ENCODE data around the gene PCDHA7. TPM values are rescaled to one million over a fixed set of nuclear protein-coding genes. Genes with fewer than 3 reads are reported as not detected.
A peak's percentile ranks its signal among the peaks of the same experiment; 100 is the strongest.
"Not testable (repeated sequence)": the region's sequence is repeated elsewhere in the genome, so short reads cannot be mapped to it uniquely, and the experiment has no call there.

PCDHA7 gene
- total and polyA plus RNA-seq, 4 donors, result 0.10 to 0.52 (median 0.21) TPM

DNA sequence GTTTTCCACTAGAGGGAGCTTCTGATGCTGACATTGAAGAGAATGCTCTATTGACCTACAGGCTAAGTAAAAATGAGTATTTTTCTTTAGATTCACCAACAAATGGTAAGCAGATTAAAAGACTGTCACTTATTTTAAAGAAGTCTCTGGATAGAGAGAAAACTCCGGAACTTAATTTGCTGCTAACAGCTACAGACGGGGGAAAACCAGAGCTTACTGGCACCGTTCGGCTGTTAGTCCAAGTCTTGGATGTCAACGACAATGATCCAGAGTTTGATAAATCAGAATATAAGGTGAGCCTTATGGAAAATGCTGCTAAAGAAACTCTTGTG, 35.5 kb downstream of the PCDHA7 start:
- peaks cover 0 to 26% (median 3%) of the 10 kb centered on the region in 4 donors for H3K9me3 ChIP-seq (ENCODE audit: control insufficient read depth in 4 of 4, insufficient read depth in 3 of 4, low read length in 3 of 4)
- H3K4me3 ChIP-seq, result no peak overlapping the region
- TF ChIP-seq, protein P1, sequence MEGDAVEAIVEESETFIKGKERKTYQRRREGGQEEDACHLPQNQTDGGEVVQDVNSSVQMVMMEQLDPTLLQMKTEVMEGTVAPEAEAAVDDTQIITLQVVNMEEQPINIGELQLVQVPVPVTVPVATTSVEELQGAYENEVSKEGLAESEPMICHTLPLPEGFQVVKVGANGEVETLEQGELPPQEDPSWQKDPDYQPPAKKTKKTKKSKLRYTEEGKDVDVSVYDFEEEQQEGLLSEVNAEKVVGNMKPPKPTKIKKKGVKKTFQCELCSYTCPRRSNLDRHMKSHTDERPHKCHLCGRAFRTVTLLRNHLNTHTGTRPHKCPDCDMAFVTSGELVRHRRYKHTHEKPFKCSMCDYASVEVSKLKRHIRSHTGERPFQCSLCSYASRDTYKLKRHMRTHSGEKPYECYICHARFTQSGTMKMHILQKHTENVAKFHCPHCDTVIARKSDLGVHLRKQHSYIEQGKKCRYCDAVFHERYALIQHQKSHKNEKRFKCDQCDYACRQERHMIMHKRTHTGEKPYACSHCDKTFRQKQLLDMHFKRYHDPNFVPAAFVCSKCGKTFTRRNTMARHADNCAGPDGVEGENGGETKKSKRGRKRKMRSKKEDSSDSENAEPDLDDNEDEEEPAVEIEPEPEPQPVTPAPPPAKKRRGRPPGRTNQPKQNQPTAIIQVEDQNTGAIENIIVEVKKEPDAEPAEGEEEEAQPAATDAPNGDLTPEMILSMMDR (IDR thresholded peaks at IDR 0.05; ENCODE audit: control extremely low read depth, extremely low read depth), result no peak
- 55 to 62% methylated on average over 5 of the region's 5 CpGs for WGBS, 2 donors
- H3K4me1 ChIP-seq (ENCODE audit: control insufficient read depth in 5 of 5, insufficient read depth in 5 of 5, low read length in 5 of 5), result peaks cover 0 to 1% (median 0%) of the 10 kb centered on the region in 5 donors
- no peak overlapping the region for H3K9ac ChIP-seq (ENCODE audit: insufficient read depth in 1 of 2, low read length in 2 of 2)
- DNase-seq, result no peak
- no peak overlapping the region for H3K27ac ChIP-seq (ENCODE audit: low read depth in 1 of 2, low read length in 1 of 2)
- ATAC-seq (ENCODE audit: insufficient read depth, low FRiP score), result no peak
- H3K36me3 ChIP-seq (ENCODE audit: control insufficient read depth in 4 of 4, insufficient read depth in 4 of 4, low read length in 4 of 4), result no peaks in the 10 kb centered on the region
- peaks cover 0 to 6% (median 0%) of the 10 kb centered on the region in 3 donors for H3K27me3 ChIP-seq (ENCODE audit: control insufficient read depth in 3 of 3, insufficient read depth in 3 of 3, low read length in 2 of 3)

DNA sequence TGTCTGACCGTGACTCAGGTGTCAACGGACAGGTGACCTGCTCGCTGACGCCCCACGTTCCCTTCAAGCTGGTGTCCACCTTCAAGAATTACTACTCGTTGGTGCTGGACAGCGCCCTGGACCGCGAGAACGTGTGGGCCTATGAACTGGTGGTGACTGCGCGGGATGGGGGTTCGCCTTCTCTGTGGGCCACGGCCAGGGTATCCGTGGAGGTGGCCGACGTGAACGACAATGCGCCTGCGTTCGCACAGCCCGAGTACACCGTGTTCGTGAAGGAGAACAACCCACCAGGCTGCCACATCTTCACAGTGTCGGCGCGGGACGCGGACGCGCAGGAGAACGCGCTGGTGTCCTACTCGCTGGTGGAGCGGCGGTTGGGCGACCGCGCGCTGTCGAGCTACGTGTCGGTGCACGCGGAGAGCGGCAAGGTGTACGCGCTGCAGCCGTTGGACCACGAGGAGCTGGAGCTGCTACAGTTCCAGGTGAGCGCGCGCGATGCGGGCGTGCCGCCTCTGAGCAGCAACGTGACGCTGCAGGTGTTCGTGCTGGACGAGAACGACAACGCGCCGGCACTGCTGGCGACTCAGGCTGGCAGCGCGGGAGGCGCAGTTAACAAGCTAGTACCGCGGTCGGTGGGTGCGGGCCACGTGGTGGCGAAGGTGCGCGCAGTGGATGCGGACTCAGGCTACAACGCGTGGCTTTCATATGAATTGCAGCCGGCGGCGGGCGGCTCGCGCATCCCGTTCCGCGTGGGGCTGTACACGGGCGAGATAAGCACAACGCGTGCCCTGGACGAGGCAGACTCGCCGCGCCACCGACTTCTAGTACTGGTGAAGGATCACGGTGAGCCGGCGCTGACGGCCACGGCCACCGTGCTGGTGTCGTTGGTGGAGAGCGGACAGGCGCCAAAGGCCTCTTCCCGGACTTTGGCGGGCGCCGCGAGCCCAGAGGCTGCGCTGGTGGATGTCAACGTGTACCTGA, 36.4 kb downstream of the PCDHA7 start:
- Histone ChIP-seq H3K27me3 (ENCODE audit: control insufficient read depth in 3 of 3, insufficient read depth in 3 of 3, low read length in 2 of 3) (peaks cover 0 to 6% (median 0%) of the 10 kb centered on the region in 3 donors), H3K36me3 (ENCODE audit: control insufficient read depth in 4 of 4, insufficient read depth in 4 of 4, low read length in 4 of 4) (no peaks in the 10 kb centered on the region), H3K27ac (ENCODE audit: low read depth in 1 of 2, low read length in 1 of 2) (no peak overlapping the region), H3K4me1 (ENCODE audit: control insufficient read depth in 5 of 5, insufficient read depth in 5 of 5, low read length in 5 of 5) (peaks cover 0 to 1% (median 0%) of the 10 kb centered on the region in 5 donors), H3K4me3 (no peak overlapping the region), H3K9me3 (ENCODE audit: control insufficient read depth in 4 of 4, insufficient read depth in 3 of 4, low read length in 3 of 4) (peaks cover 0 to 29% (median 3%) of the 10 kb centered on the region in 4 donors), H3K9ac (ENCODE audit: insufficient read depth in 1 of 2, low read length in 2 of 2) (no peak overlapping the region)
- no peak for ATAC-seq (ENCODE audit: insufficient read depth, low FRiP score)
- TF ChIP-seq, protein P1 (IDR thresholded peaks at IDR 0.05; ENCODE audit: control extremely low read depth, extremely low read depth), result no peak
- DNase-seq, result no peak
- 46 to 52% methylated on average over 112 to 114 of the region's 114 CpGs for WGBS, 2 donors

DNA sequence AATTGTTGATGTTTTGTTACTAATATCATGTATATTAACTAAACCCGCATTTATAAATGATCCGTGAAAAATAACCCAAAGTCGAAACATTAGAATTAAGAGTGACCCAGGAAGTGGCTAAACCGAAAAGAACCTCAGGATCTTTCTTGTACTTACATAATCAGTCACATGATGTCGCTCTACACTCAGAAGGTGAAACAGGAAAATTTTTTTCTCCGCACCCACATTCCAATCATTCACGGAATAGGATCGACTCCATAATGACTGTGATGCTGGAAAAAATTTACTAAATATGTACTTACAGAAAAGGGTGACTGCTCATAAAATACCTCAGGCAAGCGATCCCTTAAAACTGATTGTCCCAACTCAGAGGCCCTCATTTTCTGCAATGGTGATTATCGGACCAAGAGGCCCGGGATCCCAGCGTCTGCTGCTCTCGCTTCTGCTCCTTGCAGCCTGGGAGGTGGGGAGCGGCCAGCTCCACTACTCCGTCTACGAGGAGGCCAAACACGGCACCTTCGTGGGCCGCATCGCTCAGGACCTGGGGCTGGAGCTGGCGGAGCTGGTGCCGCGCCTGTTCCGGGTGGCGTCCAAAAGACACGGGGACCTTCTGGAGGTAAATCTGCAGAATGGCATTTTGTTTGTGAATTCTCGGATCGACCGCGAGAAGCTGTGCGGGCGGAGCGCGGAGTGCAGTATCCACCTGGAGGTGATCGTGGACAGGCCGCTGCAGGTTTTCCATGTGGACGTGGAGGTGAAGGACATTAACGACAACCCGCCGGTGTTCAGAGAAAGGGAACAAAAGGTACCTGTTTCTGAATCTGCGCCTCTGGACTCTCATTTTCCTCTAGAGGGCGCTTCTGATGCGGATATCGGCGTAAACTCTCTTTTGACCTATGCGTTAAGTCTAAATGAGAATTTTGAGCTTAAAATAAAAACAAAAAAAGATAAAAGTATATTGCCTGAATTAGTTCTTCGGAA, 41.3 kb downstream of the PCDHA7 start, which contains the start of gene PCDHA12:
Gene PCDHA12 (plus strand): TSS at position 224 of the 981 bp plus-strand sequence. CDS start 165 bp downstream, at position 389.
- Histone ChIP-seq H3K4me1 (ENCODE audit: control insufficient read depth in 5 of 5, insufficient read depth in 5 of 5, low read length in 5 of 5) (peaks cover 0 to 2% (median 0%) of the 10 kb centered on the region in 5 donors), H3K9ac (ENCODE audit: insufficient read depth in 1 of 2, low read length in 2 of 2) (no peak within 1 kb of the TSS), H3K36me3 (ENCODE audit: control insufficient read depth in 4 of 4, insufficient read depth in 4 of 4, low read length in 4 of 4) (no peaks in the 10 kb centered on the region), H3K4me3 (no peak within 1 kb of the TSS), H3K9me3 (ENCODE audit: control insufficient read depth in 4 of 4, insufficient read depth in 3 of 4, low read length in 3 of 4) (peaks cover 0 to 33% (median 2%) of the 10 kb centered on the region in 4 donors), H3K27me3 (ENCODE audit: control insufficient read depth in 3 of 3, insufficient read depth in 3 of 3, low read length in 2 of 3) (peaks cover 0 to 6% (median 0%) of the 10 kb centered on the region in 3 donors), H3K27ac (ENCODE audit: low read depth in 1 of 2, low read length in 1 of 2) (no peak within 1 kb of the TSS)
- DNase-seq, result no peak
- ATAC-seq (ENCODE audit: insufficient read depth, low FRiP score), result peak; percentile 62
- 15 to 17% methylated on average over 45 to 47 of the region's 47 CpGs for WGBS, 2 donors
- TF ChIP-seq, protein P1 (IDR thresholded peaks at IDR 0.05; ENCODE audit: control extremely low read depth, extremely low read depth), result no peak

DNA sequence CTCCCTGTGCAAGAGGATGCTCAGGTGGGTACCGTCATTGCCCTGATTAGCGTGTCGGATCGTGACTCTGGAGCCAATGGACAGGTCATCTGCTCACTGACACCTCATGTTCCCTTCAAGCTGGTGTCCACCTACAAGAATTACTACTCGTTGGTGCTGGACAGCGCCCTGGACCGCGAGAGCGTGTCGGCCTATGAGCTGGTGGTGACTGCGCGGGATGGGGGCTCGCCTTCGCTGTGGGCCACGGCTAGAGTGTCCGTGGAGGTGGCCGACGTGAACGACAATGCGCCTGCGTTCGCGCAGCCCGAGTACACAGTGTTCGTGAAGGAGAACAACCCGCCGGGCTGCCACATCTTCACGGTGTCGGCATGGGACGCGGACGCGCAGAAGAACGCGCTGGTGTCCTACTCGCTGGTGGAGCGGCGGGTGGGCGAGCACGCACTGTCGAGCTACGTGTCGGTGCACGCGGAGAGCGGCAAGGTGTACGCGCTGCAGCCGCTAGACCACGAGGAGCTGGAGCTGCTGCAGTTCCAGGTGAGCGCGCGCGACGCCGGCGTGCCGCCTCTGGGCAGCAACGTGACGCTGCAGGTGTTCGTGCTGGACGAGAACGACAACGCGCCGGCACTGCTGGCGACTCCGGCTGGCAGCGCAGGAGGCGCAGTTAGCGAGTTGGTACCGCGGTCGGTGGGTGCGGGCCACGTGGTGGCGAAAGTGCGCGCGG, 42.6 kb downstream of the PCDHA7 start:
- peaks cover 2 to 24% (median 2%) of the 10 kb centered on the region in 4 donors for H3K9me3 ChIP-seq (ENCODE audit: control insufficient read depth in 4 of 4, insufficient read depth in 3 of 4, low read length in 3 of 4)
- 40 to 49% methylated on average over 80 of the region's 80 CpGs for WGBS, 2 donors
- not testable (repeated sequence) for H3K4me3 ChIP-seq; H3K27ac ChIP-seq (ENCODE audit: low read depth in 1 of 2, low read length in 1 of 2); H3K9ac ChIP-seq (ENCODE audit: insufficient read depth in 1 of 2, low read length in 2 of 2); H3K36me3 ChIP-seq (ENCODE audit: control insufficient read depth in 4 of 4, insufficient read depth in 4 of 4, low read length in 4 of 4); ATAC-seq (ENCODE audit: insufficient read depth, low FRiP score); H3K27me3 ChIP-seq (ENCODE audit: control insufficient read depth in 3 of 3, insufficient read depth in 3 of 3, low read length in 2 of 3); H3K4me1 ChIP-seq (ENCODE audit: control insufficient read depth in 5 of 5, insufficient read depth in 5 of 5, low read length in 5 of 5); DNase-seq

Measured in lung (tissue), 12 donors.